Stimulated activated CD4-positive, alpha-beta T cell treated with anti-CD3 and anti-CD28 coated beads, Interleukin-4, amount 100 ng/mL, for 4 hours (primary cell): ENCODE results near the gene CMTM5.
"Not testable (repeated sequence)": the region's sequence is repeated elsewhere in the genome, so short reads cannot be mapped to it uniquely, and the experiment has no call there.

Experiments used
- DNase-seq, 2 experiments: peaks; one replicate each; pipeline ENCODE4 v3.0.0-alpha.2; 2020

CMTM5 gene

DNA sequence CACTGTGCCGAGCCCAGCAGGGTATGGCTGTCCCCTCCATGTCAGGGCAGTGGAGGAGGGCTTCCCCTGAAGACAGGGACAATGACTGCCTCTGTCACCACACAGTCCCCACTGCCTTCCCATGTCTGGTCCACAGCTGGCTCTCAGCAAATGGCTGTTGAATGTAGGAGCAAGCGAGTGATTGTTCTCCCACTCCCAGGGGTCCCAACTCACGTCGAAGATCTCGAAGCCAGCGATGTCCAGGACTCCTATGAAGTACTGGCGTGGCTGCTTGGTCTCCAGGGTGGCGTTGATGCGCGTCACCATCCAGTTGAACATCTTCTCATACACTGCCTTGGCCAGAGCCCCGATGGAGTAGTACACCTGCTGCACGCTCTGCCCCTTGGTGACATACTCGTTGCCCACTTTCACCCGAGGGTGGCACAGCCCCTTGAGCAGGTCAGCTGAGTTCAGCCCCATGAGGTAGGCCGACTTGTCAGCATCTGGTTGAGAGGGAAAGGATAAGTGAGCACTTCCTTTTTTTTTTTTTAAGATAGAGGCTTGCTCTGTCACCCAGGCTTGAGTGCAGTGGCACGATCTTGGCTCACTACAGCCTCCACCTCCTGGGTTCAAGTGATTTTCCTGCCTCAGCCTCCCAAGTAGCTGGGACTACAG lies 23.8 kb downstream of the CMTM5 start:
- not testable (repeated sequence) for DNase-seq

DNA sequence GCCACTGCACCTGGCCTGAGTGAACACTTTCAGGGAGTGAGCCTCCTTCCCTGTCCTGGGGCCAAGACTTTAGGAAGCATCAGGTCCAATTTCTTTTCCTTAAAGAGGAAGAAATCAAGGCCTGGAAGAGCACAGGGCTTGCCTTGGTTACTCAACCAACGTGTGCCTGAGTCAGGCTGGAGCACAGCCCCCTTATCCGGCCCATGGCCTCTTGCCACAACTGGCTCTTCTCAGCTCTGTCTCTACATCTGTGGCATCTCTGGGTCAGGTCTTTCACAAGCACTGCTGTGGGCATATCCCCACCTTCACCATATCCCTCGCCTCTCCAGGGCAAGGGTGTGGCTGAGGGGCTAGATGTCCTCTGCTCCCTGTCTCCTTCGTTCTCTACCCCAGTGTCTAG lies 24.4 kb downstream of the CMTM5 start:
- no peak for DNase-seq

DNA sequence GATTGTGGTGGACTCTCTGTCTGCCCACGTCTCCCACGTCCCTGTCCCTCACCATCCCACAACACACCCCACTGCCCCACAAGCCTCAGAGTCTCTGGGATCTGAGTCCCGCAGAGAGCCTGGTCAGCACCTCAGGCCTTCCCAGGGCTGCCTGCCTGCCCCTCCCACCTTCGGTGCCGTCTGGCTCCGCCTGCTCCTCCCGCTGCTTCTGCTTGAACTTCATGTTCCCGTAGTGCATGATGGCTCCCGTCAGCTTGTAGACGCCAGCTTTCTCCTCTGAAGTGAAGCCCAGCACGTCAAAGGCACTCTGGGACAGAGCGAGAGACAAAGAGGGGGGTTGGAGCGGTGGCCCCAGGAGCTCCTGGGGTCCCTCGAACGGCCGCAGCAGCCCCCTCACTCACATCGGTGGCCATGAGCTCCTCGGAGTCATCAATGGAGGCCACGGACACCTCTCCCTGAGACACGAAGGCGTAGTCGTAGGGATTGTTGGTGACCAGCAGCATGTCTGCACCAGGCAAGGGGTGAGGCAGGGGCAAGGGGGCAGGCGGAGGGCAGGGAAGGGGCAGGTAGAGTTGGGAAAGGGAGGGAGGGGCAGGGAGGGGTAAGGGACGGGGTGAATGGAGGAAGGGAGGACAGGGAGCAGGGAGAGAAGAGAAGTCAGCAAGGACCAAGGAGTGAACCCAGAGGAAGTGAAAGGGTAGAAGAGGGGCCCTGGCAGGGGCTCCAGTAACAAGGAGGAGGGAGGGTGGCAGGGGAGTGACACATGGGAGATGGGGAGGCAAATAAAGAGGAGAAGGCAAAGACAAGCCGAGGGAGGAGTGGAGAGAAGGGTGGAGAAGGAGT lies 25.7 kb downstream of the CMTM5 start:
- no peak for DNase-seq

DNA sequence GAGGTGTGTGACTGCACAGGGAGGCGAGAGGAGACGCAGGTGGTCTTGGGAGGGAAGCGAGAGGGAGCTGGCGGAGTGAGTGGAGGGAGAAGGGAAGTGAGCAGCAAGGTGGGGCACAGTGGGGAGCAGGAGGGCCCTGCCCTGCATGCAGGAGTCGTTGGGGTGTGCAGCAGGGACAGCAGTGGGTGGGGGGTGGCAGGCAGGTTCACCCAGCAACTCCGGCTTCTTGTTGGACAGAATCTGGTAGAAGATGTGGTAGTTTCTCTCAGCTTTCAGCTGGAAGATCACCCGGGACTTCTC lies 26.2 kb downstream of the CMTM5 start:
- DNase-seq = no peak

DNA sequence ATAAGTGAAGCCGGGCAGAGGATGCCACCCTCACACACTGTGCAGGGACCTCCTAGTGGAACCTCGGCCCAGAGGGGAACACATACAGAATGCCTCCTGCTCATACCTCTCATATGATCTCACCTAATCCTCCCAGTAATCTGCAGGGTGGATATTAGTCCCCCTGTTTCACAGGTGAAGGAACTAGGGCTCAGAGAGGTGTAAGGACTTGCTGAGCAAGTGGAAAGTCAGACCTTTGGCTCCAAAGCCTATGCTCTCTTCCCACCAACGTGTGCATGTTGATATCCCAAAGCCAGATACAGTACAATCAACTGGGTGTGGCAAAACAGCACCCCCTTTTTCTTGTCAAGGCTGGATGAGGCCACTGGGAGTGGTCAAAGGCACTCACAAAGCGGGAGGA lies 27.1 kb downstream of the CMTM5 start:
- no peak for DNase-seq

DNA sequence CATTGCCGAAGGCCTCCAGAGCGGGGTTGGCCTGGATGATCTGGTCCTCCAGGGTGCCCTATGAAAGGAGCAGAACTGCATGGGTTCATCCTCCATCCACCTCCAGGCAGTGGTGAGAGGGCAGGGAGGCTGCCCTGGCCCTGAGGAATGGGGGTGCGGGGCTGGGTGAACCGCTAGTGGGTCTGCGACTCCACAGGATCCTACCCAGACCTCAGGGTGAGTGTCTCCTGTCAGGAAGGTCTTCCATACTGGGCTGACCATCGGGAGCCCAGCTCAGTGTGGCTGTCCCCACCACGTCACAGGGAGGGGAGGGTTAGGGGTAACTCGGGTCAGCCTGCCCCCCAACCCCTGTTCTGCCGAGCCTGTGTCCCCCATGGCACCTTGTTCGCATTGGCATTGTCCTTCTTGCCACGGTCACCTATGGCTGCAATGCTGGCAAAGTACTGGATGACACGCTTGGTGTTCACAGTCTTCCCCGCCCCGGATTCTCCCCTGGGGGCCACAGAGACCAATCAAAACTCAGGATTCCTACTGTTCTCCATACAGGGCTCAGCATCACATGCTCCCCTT lies 27.6 kb downstream of the CMTM5 start:
- no peak for DNase-seq

DNA sequence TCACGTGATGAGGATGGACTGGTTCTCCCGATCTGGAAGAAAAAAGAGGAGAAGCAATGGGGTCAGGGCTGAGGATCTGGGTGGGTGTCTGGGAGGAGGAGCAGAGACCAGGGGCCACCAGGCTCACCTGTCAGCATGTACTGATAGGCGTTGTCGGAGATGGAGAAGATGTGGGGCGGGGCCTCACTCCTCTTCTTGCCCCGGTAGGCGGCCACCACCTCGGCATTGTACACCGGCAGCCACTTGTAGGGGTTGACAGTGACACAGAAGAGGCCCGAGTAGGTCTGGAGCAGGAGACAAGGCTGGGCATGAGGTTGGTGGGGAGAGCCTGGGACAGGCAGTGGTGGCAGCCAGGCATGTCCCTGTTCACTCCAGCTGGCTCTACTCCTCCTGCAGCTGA lies 28.2 kb downstream of the CMTM5 start:
- no peak for DNase-seq

DNA sequence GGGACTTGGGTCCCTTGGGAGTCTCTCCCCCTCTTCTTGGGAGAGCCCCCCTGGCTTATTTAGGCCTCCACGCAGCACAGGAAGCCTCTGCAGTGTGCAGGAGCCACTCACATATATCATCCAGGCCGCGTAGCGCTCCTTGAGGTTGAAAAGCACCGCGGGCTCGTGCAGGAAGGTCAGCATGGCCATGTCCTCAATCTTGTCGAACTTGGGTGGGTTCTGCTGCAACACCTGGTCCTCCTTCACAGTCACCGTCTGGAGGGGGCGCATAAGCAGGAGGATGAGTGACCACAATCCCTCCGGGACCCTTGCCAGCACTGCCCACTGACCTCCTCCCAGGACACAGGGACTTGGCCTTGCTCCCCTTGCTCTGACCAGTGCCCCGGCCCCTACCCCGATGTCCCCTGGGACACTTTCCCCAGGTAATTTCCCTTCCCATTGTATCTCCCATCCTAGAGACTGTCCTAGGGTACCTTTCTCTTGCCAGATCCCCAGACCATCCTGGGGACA lies 28.7 kb downstream of the CMTM5 start:
- DNase-seq = no peak

DNA sequence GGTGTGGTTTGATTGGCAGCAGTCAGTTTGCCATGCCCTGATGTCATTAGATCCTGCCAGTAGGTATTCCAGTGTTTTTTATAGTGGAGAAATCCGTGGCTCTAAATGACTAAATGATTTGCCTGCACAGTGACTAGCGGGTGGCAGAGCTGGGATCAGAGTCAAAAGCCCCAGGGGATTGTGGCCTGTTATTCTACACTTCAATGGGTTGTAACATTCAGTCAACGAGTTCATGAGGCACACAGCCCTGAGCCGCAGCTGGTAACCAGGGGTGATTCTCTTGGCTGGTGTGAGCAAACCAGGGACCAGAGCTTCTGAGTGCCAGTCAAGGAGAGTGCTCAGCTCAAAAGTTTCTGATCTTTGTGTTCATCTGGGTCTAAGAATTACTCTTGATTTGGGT lies 29.4 kb downstream of the CMTM5 start:
- DNase-seq = no peak

DNA sequence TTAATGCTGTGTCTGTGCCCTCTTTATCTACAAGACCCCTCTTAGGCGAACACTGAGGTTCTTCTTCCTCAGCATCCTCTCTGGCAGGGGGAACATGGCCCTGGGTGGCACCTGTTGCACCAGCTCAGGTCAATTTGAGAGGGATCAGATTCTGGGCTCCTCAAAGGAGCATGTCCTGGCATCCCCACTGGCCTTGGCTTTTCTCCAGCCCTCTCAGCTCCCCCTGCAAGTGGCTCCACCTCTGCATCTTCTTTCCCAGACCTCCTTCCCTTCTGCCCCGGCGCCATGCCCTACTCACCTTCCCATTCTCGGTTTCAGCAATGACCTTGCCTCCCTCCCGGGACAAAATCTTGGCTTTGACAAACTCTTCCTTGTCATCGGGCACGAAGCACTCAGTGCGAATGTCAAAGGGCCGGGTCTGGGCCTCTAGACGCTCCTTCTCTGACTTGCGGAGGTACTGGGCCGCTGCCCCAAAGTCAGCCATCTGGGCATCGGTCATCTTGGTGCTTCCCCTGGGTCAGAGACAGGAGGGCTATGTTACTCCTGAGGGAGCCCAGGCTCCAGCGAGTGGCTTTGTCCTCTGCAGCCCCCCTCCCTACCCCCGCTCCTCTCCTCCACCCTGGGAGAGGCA lies 30.0 kb downstream of the CMTM5 start:
- no peak for DNase-seq

DNA sequence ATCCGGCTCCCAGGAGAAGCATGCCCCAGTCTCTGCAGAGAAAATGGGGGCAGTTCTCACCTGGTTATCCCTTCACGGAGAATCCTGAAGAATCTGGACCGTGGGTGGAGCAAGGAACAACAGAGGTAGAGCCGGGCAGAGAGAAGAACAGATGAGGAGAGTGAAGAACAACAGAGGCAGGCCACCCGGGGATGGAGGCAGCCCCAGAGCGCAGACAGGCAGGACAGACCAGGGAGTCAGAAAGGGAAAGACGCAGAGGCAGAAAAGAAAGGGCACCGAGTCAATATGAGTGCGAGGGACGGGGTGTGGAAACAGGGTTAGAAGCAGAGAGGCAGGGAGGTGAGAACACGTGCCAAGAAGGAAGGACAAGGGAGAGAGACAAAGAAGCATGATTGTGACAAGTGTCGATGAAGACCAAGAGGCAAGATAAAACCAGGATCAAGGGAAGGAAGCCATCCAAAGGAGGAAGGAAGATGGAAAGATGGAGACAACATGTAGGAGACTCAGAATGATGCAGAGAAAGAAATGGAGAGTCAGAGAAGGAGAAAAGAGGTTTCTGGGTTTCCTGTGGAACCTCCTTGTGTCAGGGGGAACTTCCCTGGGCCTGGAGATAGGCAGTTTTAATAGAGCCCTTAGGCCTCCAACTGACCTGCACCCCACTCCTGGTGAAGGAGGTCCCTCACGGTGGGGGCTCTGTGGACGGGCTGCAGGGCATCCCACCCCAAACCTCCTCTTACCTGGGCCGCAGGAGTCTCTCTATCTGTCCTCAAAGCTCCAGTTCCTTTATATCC lies 30.9 kb downstream of the CMTM5 start, which contains the start of gene MYH6:
TSS of gene MYH6 (minus strand) at position 758 of the 791 bp plus-strand sequence. CDS start 1,050 bp downstream, outside the sequence.
- no peak for DNase-seq

DNA sequence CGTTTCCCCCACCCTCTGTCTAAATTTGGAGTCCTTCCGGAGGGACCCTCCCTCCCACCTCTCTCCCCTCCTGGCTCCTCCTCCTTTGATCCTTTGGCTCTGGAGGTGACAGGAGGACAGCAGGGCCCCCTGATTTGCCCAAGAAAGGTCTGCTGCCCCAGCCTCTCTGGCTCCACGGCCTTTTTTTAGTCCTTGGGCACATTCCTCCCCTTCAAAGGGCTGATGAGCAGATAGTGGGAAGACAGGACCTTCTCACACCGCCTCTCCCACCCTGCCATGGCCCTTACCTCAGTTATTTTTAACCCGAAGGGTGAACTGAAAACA lies 31.4 kb downstream of the CMTM5 start:
- no peak for DNase-seq

DNA sequence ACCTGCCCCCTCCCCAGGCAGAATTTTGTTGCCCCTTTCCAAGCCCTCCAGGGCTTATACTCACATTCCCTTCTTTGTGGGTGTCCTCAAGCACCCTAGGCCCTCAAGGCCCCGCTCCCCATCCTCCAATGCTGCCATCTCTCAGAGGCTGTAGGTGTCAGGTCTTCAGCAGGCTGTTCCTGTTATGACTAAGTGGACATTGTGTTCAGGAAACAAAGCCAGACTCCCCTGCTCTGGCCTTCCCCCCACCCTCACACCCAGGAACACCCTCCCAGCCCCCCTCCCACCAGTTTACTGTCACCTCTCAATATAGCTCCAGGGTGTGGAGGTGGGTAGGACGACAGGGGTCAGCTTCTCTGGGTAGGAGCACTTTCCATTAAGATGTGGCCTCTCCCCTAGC lies 32.6 kb downstream of the CMTM5 start:
- DNase-seq = no peak

DNA sequence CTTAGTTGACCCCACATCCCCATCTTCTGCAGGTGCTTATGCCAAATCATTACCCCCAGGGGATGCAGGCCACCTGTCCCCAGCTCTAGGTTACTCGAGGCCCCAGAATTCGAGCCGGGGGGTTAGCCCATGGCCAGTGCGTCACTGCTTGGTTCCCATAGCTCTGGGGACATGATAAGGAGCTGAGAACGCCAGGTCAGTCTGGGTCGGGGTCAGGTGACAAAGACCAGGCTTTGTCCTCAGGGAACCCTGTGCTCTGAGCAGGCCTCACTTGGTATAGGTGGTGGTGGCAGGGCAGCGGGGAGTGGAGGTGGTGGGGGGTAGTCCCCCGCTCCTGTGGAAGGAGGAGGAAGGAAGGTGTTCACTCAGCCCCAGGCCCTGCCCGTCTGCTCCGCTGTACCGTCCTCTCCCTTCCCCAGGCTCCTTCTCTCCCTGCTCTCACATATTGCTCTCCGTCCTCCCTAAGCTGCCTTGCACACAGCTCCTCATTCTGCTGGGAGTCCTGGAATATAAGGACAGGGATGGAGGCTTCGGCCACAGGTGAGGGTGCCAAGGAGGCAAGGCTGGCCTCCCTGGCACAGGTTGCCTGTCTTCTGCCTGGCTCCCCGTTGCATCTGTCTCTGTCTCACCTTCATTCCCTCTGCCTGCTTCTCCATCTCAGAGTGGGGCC lies 33.3 kb downstream of the CMTM5 start:
- no peak for DNase-seq

DNA sequence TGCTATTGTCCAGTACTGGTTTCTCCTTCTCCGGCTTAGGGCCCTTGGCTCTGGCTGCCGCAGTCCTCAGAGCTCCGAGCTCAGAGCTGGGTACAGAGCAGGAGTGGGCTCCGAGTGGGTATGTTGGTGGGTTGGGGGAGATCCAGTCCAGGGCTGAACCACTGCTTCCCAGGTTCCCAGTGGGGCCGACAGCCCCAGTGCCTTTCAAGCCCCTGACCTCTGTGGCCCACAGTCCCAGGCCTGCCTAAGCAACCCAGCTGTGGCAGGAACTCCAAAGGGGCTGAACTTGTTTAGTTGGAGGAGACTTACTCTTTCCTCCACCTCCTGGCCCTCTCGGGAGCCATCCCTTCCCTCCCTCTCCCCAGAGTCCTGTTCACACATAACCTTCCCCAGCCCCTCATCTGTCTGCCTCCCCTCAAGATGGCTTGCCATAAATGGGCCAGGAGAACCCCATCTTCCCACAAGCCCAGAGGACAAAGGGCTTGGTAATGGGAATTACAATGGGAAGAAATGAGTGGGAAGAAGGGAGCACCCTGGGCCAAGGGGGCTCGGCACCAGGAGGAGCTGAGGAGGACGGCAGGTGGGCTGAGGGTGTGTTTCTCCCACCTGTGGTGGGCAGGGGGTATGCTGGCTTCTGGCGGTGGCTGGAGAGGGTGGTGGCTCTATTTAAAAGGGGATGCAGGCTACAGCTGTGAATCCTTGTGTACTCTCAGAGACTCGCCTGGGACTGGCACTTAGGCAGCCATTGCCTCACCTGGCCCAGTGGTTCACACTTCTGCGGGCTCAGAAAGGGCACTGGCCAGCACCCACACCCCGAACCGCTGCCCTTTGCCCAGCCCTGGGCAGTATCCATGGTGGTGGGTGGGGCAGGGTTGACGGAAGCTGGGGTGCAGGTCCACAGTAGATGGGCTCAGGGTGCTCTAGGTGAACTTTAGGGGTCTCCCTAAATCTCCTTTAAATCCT lies 35.0 kb downstream of the CMTM5 start:
- no peak for DNase-seq

DNA sequence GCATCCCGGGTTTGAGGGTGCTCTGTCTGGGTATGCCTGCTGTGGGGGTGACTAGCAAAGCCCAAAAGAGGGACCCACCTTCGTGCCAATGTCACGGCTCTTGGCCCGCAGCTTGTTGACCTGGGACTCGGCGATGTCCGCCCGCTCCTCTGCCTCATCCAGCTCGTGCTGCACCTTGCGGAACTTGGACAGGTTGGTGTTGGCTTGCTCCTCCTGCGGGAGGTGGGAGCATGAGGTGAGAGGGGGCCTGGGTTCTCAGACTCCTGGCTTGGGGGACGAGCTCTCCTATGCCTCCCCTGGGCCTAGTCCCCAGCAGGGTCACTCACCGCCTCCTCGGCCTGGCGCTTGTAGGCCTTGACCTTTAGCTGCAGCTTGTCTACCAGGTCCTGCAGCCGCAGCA lies 36.8 kb downstream of the CMTM5 start:
- no peak for DNase-seq

DNA sequence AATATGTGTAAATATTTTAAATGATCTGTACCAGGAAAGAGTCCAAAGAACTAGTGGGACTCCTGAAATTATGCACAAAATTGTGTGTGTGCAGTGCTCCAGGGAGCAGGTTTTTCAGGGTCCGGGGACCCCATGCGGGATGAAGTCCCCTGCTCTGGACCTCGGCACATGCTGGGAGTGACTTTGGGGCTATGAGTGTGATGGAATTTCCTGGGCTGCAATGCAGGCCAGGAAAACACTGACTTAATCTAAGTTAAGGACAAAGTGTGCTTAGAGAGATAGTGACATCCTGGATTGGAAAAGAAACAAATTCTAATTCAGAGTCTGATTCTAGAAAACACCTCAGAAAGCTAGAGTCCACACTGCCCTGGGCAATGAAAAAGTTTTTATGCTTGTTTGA lies 37.4 kb downstream of the CMTM5 start:
- no peak for DNase-seq

DNA sequence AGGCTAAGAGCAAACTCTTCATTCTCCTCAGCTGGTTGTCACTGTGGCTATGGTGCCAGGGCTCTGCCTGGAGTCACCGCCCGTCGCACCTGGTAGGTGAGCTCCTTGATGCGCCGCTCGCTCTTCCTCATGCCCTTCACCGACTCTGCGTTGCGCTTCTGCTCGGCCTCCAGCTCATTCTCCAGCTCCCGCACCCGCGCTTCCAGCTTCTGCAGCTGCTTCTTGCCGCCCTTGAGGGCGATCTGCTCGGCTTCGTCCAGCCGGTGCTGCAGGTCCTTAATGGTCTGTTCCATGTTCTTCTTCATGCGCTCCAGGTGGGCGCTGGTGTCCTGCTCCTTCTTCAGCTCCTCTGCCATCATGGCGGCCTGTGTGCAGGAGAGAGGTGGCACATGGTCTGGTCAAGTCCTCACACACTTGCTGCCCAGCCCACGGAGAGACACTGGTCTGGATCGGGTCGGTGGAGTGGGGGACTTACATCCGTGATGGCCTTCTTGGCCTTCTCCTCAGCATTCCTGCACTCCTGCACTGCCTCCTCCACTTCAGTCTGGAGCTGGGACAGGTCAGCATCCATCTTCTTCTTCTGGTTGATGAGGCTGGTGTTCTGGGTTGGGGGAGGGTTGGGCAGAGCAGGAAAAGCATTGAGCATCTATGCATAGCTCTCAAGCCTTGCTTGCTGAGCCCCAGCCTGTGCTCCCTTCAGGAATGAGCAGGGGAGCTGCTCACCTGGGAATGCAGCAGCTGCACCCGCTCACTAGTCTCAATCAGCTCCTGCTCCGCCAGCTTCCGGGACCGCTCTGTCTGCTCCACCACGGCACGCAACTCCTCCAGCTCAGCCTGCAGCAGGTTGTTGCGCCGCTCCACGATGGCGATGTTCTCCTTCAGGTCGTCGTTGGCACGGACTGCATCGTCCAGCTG lies 38.3 kb downstream of the CMTM5 start:
- DNase-seq = no peak

DNA sequence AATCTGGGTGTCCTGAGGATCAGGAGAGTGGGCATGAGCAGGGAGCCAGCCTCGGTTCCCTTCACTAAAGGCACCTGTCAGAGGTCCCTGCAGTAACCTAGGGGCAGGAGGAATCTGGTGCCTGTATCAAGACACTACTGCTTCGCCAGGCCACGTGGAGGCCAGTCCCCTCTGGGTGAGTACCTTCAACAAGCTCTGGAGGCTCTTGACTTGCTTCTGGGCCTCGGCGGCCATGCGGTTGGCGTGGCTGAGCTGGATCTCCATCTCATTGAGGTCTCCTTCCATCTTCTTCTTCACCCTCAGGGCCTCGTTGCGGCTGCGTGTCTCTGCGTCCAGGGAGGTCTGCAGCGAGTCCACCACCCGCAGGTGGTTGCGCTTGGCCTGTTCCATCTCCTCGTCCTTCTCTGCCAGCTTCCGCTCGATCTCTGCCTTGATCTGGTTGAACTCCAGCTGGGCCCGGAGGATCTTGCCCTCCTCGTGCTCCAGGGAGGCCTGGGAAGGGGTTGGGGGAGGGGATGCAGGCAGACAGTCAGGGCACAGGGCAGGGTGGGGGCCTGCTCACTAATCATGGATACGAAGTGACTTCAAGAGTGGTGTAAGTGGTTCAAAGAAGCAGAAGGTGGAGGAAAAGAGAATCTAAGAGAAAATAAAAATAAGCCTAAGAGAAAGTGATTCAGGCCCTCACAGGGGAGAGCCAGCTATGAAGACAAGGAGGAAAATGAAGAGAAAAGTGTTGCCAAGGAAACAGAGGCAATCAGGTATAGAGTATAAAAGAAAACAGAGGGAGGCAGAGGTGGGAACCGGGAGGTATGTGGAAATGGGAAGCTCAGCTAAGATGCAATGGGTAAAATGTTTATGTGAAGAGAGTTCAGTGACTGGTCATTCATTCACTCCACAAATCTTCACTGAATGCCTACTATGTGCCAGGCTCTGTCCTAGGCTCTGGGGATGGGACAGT lies 39.3 kb downstream of the CMTM5 start:
- no peak for DNase-seq
